ACHN (cell line): Measurements from ENCODE around the gene PPP1R14B.

Experiments used
- DNase-seq: peaks from one replicate; pipeline ENCODE4 v3.0.0-alpha.2; 2015
- in situ Hi-C: cut with HindIII; loops from 2 replicates; pipeline ENCODE4 v1.10.0; 2017; ENCODE audit warnings: low sequenced_read_pairs, low pct_ligation_motif_present, low pct_unique_long_range_greater_than_20kb

Gene PPP1R14B, protein sequence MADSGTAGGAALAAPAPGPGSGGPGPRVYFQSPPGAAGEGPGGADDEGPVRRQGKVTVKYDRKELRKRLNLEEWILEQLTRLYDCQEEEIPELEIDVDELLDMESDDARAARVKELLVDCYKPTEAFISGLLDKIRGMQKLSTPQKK

GRCh38 chr11:64246871-64247728 is at the start of gene PPP1R14B:
PPP1R14B (minus strand) TSS chr11:64246943; CDS start chr11:64246673, 270 bp downstream.
- in situ Hi-C loops, result no loop called here
- DNase-seq, result peak; percentile 83

DNA sequence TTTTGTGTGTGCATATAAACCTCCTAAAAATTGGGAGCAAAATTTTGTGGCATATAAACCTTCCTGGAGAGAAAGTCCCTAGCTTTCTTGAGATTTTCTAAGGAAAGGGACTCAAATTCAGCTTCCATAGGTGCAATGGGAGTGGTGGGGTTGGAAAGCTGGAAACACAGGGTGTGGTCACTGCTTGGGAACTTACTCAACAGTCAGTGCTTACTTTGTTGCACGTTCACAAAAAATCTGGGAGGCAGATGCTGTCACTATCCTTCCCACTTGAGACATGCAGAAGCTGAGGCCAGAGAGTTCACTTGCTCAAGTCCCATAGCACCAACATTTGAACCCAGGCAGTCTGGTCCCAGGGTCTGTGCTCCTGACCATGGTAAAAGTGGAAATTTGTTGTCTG is 49.5 kb upstream of the PPP1R14B start:
- in situ Hi-C loops, result no loop called here
- DNase-seq, result no peak

DNA sequence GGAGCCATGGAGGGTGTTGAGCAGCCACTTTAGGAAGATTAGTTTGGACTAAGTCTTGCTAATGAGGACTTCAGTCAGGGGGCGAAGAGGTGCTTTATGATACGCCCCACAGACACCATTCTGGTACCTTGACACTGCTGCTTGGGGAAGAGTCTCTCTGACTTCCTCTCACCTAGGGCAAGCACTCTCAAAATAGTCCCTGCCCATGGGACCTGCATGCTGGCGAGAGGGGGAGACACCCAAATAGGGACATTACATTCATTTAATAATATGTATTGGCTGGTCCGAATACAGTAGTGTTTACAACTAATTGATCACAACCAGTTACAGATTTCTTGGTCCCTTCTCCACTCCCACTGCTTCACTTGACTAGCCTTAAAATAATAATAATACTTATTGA is 49.0 kb upstream of the PPP1R14B start:
- no peak for DNase-seq
- in situ Hi-C loops, result no loop called here

GRCh38 chr11:64294774-64295173 is 48.0 kb upstream of the PPP1R14B start:
- in situ Hi-C loops, result no loop called here
- no peak for DNase-seq

- DNase-seq, result no peak
- in situ Hi-C loops, result no loop called here
Measured at GRCh38 chr11:64292460-64293254, 45.9 kb upstream of the PPP1R14B start.

DNA sequence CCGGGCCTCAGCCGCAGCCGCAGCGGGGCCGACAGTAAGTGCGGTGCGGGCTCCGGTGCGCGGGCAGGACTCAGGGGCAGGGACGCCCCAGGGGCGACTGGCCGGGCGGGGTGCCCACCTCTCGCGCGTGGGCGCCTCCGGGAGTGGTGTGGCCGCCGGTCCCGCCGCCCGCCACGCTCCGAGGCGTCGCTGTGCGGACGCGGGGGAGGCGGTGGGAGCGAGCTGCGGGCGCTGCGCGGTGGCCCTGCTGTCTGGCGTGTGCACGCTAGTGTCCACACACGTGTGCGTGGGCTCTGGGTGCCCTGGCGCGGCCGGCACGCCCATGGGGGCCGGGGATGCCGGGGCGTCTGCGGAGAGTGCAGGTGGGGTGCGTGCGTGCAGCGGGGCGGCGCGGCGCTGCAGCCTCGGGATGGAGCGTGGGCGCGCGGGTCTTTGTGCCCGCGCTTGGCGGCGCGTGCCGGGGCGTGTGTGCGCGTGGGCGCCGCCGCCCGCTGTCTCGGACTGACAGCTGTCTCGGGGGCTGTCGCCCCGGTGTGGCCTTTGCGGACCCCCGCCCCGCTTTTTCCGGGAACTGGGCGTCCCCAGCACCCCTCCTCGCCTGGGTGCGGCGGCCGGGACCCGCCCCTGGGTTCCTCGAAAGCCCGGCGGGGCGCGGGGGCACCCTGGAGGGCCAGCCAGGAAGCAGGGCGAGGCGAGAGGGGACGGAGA is 45.2 kb upstream of the PPP1R14B start:
- DNase-seq, result no peak

DNA sequence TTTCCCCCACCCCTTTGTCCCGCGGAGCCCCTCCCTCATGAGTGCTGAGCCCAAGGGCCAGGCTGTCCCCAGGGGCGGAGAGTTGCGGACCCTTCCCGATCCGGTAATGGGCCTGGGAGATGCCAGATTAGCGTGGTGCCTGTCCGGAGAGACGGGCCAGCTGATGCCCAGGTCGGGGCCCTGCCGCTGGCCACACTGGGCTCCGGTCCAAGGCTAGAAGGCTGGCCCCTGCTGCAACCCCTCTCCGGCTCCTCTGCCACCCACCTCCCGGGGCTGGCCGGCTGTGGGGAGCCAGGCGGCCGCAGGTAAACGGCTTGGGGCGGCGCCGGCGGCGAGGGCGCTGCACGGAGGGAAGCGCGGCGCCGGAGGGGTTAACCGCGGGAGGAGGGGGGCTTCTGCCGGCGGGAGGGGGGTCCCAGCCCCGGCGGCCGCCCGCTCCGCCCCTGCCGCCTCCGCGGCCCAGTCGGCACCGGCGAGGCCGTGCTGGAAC is 44.6 kb upstream of the PPP1R14B start, which contains the start of gene KCNK4:
Gene KCNK4, plus strand, starts transcription at position 41 of the 490 bp plus-strand sequence. CDS start 1,717 bp downstream, outside the sequence.
- in situ Hi-C loops, result no loop called here

More for the DNA sequence above, 45.2 kb upstream of the PPP1R14B start:
- in situ Hi-C loops, result no loop called here

DNA sequence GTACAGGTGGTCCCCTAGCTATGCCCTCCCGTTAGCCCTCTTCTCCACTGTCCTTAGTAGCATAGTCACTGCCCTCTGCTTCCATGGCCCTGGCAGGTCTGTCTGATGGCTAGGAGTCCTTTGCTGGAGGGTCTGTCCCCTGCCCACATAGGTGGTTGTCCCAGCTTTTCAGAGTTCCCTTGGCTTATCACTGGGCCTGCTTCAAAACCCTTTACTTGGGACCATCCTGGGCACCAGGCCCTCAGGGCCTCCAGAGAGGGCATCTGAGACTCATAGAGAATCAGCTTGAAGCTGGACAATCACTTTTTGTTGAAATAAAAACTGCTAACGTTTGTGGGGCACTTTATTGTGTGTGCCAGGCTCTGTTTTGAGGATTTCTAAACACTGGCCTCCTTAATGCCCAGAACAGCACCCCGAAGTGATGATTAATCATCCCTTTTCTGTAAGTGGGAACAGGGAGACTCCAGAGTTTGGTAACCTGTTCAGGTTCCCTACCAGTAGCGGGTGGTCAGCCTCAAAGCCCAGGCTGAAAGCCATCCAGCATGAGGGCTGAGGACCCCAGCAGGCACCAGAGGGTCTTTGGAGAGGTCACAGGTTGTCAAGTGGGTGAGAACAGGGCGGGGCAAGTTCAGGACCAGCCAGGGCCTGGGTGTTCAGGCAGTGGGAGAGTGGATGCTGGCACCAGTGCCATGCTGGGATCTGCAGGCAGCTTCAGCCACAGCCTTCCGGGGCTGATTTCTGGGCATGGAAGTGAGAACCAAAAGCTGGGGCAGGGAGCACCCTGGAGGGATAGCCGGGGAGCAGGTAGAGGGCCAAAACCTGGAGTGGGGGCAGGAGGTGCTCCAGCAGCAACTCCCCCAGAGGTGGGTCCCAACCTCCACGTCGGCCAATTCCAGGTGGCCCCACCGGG is 43.9 kb upstream of the PPP1R14B start:
- in situ Hi-C loops, result no loop called here
- no peak for DNase-seq

More for the DNA sequence above, 44.6 kb upstream of the PPP1R14B start, which contains the start of gene KCNK4:
- DNase-seq, result no peak

GRCh38 chr11:64289002-64289564 is 42.3 kb upstream of the PPP1R14B start:
- in situ Hi-C loops, result no loop called here
- DNase-seq, result no peak

GRCh38 chr11:64288353-64288750 is 41.6 kb upstream of the PPP1R14B start:
- in situ Hi-C loops, result no loop called here
- DNase-seq, result no peak

- no peak for DNase-seq
- in situ Hi-C loops, result no loop called here
Measured at GRCh38 chr11:64287676-64288352, 41.1 kb upstream of the PPP1R14B start.

DNA sequence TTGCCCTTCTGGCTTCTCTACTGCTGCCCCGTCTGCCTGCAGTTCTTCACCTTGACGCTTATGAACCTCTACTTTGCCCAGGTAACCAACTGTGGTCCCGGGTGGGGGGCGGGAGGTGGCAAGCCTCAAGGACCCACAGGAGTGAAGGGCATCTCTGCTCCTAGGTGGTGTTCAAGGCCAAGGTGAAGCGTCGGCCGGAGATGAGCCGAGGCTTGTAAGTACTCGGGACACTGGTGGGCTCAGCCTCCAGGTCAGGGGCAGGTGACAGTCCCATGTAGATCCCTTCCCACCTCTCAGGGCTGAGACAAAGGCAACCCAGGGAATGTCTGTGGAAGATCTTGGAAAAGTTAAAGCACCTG is 40.0 kb upstream of the PPP1R14B start:
- DNase-seq, result no peak
- in situ Hi-C loops, result no loop called here

GRCh38 chr11:64285885-64286800 is 39.4 kb upstream of the PPP1R14B start:
- peak; percentile 28 for DNase-seq
- in situ Hi-C loops, result no loop called here

DNA sequence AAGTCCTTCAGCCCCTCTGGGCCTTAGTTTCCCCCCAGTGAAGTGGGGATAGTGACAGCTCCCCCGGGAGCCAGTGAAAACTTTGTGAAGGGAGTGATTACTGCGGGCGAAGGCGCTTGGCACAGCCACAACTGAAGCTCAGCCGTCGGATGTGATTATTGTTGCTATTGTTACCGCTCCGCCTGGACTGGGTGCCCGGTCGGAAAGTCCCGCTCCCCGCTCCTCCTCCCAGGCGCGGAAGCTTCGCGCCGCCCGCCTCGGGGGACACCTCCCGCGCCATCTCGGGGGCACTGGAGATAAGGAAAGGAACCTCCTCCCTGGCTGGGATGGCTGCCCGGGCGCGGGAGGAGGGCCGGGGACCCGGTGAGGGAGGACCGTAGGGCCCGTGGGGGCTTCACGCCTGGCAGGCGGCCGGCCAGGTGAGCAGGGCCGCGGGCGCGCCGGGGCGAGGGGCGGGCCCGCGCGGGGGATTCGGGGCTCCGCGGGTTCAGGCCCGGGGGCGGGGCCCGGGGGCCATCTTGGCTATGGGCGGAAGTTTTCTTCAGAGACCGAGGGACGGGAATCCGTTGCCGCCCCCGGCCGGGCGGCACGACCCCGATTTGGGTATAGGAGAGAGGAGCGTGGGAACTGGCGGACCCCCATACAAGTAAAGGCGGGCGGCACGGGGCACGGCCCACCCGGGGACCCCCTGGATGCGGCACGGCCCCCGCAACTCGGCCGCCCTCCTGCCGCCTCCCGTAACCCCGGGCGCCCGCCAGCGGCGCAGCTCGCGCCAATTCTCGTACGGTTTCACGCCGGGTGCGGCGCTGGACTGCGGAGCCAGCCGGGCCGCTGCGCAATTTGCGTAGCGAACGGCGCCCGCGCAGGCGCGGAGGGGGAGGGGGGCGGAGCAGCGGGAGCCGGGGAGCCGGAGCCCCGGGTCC is 38.5 kb upstream of the PPP1R14B start, which contains the start of gene GPR137:
Gene GPR137, plus strand, starts transcription at position 887 of the 923 bp plus-strand sequence. CDS start 677 bp downstream, outside the sequence.
- in situ Hi-C loops, result no loop called here
- DNase-seq, result peak; percentile 74
